AG20443 (cell line): ENCODE measurements around the gene AADACL2.
"Not testable (repeated sequence)": the region's sequence is repeated elsewhere in the genome, so short reads cannot be mapped to it uniquely, and the experiment has no call there.

Experiments used
- DNase-seq: peaks from one replicate; pipeline ENCODE4 v3.0.0; 2012; ENCODE audit warnings: low spot score, mixed read lengths

Gene AADACL2, protein sequence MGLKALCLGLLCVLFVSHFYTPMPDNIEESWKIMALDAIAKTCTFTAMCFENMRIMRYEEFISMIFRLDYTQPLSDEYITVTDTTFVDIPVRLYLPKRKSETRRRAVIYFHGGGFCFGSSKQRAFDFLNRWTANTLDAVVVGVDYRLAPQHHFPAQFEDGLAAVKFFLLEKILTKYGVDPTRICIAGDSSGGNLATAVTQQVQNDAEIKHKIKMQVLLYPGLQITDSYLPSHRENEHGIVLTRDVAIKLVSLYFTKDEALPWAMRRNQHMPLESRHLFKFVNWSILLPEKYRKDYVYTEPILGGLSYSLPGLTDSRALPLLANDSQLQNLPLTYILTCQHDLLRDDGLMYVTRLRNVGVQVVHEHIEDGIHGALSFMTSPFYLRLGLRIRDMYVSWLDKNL

DNA sequence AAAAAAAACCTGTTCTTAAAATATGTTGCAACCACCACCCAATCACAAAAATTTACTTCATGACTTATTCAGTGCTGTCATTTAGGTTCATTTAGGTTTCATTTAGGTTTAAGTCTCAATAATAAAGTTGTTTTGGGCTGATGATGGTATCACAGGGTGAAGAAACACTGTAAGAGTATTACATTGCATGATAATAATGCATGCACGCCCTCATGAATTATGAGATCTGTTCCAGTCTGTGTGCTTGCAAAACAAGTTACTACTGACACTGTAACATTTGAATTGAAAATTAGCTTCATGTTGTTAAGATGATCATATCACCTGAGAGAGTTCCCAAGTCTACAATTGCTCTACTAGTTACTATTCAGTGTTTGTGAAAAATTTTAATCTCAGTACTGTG is at the start of gene AADACL2:
Gene AADACL2, plus strand, starts transcription at position 315 of the 400 bp plus-strand sequence. CDS start 109 bp downstream, outside the sequence.
- DNase-seq = no peak

DNA sequence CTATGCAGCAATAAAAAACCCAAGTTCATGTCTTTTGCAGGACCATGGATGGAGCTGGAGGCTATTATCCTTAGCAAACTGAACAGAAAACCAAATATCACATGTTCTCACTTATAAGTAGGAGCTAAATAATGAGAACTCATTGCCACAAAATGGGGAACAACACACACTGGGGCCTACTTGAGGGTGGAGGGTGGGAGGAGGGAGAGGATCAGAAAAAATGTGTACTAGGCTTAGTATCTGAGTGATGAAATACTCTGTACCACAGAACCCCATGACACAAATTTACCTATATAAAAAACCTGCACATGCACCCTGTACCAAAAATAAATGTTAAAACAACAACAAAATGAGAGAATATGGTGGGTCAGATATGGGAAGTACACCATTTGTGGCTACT is 49.6 kb upstream of the AADACL2 start:
- DNase-seq = no peak

DNA sequence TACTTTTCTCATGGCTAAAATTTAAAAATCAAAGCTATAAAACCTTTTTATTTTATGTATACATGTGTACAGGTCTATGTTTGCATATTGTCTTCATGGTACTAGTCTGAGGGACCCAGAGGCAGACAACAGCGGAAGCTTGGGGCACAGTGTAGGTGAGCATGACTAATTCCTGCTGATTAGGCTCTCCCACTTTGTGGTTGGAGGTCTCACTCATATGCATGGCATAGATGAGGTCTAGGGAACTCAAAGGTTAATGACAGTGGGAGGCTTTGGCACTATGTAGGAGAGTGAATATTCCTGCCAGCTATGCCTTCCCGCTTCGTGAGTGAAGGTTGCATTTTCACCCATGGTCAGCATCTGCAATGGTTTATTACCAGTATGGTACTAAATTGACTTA is 47.5 kb upstream of the AADACL2 start:
- DNase-seq = no peak

DNA sequence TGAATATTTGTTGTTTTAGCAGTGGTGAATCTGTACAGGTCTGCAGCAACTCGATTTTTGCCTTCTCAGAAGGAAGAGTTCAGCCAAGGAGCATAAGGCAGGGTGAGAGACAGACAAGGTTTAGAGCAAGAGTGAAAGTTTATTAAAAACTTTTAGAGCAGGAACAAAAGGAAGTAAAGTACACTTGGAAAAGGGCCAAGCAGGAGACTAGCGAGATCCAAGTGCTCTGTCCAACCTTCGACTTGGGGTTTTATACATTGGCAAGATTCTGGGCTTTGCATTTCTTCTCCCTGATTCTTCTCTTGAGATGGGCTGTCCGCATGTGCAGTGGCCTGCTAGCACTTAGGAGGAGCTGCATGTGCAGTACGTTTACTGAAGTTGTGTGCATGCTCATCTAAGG is 46.7 kb upstream of the AADACL2 start:
- no peak for DNase-seq

DNA sequence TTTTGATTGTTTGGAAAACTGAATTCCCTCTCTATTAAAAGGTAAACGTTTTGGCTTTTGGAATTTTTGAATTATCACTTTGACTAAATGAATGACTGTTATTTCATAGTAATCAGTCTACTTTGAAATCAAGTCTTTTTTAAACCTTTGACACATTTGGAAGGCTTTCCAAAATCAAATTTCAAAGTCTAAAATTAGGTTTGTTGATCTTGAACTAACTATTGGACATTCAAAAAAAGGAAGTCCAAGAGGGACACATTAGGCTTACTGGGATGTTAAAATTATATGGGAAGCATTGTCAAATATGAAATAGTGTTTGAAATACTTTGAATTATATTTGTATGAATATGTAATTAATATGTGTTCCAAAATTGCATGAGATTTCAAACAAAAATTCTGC is 45.2 kb upstream of the AADACL2 start:
- DNase-seq = no peak

DNA sequence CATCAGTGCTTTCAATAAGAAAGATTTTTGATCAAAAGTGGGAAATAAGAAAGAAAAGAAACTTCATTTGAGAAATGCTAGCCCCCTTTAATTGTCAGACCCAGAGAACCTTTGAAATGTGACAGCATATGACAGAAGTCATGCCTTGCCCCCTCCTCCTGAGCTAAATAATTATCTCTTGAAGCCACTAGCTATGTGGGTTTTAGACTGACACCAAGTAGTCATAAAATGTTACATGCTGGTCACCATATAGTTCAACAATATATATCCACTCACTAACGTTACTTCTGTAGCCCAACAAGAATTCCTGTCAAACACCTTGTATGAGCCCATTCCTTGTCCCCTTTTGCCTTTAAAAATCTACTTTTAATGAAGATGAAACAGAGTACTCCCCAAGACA is 43.1 kb upstream of the AADACL2 start:
- no peak for DNase-seq

DNA sequence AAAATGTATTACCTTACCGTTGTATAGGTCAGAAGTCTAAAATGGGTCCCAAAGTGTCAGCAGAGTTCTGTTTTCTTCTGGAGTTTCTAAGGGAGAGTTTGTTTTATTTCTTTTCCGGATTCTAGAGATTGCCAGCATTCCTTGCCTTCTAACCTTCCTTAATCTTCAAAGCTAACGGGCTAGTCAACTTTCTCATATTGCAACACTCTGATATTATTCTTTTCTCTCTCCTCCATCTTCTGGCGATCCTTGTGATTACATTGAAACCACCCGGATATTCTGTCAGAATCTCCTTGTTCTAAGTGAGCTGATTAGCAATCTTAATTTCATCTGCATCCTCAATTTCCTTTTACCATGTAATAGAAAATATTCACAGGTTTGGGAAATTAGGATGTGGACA is 36.2 kb upstream of the AADACL2 start:
- DNase-seq = no peak

DNA sequence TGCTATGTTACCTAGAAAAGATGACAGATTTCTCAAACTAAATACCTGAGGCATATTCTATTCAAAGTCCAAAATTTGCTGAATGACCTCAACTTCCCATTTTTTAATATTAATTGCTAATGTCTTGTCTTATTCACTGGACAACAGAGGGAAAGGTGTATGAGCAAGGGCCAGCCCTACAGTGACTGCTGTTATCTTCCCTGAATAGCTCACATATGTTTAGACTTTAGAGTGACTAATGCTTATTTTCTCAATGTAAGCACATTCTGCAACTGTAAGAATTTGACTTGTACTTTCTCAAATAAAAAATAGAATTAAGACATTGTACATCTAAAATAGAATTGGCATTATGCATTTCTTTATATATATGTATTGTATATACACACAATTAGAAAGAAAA is 26.5 kb upstream of the AADACL2 start:
- DNase-seq = no peak

DNA sequence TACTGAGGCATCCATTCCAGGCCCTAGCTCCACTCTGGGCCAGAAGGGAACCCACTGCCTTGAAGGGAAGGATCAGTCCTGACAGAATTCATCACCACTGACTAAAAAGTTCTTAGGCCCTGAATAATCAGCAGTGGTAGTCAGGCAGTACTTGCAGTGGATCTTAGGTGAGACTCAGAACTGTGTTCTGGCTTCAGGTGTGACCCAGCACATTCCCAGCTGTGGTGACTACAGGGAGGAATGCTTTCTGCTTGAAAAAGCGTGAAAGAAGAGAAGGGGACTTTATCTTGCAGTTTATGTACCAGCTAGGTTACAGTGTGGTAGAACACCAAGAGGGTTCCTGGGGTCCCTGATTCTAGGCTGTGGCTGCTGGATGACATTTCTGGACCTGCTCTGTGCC is 24.9 kb upstream of the AADACL2 start:
- no peak for DNase-seq

DNA sequence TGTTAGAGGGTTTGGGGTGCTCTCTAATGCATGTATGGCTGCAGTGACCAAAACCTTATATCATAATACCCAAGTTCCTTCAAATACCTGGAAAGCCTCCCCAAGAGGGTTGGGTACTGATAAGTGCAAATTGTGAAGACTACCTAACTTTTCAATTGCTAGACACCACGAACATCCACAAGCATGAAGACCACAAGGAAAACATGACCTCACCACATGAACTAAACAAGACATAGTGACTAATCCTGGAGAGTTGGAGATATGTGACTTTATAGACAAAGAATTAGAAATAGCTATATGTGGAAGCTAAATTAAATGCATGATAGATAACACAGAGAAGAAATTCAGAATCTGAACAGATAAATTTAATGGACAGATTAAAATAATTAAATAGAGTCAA is 23.9 kb upstream of the AADACL2 start:
- DNase-seq = no peak

DNA sequence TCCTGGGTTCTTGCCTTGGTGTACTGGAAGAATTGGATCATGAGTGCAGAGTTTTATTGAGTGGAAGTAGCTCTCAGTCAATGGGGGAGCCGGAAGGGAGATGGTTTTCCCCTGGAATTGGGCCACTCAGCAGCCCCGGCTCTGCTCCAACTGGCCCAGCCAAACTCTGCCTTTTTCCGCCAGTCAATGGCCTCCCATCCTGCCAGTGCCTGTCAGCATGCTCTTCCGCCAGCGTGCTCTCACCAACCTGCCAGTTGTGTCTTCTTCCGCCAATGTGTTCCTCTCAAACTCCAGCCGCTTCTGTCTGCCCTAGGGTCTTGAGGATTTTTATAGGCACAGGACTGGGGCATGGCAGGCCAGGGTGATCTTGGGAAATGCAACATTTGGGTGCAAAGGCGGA is 12.4 kb upstream of the AADACL2 start:
- DNase-seq = no peak

DNA sequence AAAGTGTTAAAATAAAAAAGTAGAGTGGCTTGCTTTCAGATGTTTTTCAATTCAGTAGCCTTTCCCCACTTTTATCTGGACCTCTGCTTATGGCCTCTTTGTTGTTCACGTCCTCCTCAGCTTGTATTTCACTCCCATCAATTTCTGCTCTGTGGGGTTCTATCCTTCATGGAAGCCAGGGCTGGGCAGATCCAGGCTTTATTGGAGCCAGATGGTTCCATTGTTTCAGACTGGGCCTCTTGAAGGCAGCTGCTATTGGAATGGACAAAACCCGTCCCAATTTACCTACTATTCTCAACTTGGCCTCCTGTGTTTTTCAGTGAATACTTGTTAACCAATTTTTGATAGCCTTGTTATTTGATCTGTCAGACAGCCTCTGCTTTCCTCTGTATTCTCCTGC is 10.9 kb upstream of the AADACL2 start:
- DNase-seq = no peak

DNA sequence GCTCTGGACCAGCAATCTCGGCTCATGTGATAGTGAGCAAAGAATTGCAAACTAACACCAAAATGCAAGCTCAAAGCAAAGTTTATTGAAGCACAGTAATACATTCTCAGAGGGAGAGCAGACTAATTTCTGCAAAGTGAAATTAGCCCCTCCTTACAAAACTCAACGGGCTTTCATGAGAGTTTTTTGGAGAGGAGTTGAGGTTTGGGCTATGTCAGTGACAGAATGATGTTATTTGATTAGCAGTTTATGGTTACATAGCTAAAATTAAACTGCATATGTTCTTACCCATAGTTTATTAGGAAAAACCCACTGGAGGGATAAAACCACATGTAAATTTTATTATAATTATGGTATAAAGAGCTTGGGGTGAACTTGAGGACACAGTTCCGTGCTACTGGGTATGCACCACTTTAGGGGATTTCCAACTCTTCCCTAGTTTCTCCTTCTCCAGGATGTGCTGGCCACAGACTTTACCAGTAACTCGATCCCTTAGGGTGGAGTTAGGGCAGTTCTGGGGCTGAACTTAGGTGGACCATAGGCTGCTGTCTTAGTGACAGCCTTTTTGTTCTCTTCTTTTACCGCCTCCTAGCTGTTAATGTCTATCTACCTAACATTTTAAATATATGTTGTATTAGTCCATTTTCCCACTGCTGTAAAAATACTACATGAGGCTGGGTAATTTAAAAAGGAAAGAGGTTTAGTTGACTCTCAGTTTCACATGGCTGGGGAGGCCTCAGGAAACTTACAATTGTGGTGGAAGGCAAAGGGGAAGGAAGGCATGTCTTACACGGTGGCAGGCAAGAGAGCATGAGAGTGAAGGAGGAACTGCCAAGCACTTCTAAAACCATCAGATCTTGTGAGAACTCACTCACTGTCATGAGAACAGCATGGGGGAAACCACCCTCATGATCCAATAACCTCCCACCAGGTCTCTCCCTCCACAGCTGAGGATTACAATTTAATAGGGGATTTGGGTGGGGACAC is 8.9 kb upstream of the AADACL2 start:
- DNase-seq = no peak

DNA sequence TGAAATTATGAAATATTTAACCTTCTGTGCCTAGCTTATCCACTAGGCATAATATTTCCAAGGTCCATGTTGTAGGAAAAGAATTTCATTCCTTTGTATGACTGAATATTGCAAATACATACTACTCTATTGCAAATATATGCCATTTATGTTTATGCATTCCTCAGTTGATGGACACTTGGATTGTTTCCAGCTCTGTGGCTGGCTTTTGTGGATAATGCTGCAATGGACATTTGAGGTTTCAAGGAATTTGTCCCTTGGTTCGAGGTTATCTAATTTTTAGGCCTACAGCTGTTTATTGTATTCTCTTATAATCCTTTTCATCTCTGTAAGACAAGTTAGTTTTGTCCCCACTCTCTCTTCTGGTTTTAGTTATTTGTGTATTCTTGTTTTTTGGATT is 7.7 kb upstream of the AADACL2 start:
- DNase-seq = no peak

DNA sequence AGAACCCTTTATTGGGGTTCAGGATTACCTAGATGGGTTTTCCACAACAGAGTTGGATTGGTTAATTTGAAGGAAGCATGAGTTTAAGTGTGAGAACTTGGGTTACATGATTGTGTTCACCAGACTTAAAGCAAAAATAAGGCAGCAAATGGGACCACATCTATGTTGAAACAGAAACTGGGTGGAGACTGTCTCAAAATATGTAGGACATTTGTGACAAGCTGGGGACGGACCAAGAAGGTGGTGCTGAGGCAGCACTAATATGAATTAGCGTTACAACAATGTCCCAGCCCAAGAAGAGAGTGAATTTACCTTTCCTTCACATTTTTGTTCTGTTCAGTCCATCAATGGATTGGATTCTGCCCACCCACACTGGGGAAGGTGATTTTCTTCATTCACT is 866 bp upstream of the AADACL2 start:
- DNase-seq = no peak

DNA sequence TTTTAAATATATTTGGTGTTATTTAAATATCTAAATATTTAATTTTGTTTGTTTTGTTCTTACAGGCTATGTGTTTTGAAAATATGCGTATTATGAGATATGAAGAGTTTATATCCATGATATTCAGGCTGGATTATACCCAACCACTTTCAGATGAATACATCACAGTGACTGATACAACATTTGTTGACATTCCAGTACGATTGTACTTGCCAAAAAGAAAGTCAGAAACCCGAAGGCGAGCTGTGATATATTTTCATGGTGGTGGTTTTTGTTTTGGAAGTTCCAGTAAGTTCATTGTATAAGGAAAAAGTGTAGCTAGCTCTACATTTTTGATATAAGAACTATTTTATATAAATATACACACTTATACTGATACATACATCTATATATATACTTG is 6.9 kb downstream of the AADACL2 start:
- DNase-seq = no peak

DNA sequence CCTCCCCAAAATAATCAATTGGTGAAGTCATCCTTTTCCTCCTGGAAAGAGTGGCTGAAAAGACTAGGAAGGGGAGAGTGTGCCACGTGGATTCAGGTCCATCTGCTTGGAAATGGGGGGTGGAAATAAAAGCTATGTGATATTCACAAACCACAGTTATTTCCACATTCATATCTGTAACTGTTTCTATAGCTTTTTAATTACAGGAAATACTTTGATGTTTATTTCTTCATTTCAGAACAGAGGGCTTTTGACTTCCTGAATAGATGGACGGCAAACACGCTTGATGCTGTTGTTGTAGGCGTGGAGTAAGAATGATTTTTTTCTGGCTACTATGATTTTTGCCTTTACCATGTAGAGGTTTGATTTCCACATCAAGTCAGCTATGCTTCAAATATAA is 10.1 kb downstream of the AADACL2 start:
- DNase-seq = no peak

DNA sequence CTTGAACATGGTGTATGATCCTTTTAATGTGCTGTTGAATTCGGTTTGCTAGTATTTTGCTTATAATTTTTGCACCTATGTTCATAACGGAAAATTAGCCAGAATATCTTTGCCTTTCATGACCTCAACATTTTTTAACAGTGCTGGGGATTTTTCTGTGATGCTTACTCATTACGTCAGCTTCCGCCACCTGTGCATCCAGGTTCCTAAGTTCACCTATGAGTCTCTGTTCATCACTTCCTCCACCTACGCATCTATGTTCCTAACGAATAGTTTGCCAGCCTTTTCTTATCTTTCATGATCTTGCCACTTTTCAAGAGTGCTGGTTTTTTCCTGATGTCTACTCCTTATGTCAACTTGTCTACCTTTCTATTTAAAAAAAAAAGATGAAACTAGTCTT is 16.5 kb downstream of the AADACL2 start:
- DNase-seq = no peak

DNA sequence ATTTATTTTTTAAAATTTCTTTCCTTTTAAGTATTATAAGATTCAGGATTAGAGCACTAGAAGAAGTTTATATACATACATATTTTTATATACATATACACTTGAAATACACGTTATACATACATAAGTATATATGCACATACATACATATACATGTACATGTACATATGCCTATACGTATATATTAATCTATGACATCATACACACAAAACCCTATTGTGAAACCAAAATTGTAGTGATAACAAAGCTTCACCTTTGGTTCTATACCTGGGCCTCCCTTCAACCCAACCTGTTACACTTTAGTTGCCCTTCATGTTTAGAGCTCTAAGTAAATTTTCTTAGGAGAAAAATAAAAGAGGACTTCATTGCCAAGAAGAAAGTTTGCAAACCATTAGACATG is 17.0 kb downstream of the AADACL2 start:
- DNase-seq = no peak

DNA sequence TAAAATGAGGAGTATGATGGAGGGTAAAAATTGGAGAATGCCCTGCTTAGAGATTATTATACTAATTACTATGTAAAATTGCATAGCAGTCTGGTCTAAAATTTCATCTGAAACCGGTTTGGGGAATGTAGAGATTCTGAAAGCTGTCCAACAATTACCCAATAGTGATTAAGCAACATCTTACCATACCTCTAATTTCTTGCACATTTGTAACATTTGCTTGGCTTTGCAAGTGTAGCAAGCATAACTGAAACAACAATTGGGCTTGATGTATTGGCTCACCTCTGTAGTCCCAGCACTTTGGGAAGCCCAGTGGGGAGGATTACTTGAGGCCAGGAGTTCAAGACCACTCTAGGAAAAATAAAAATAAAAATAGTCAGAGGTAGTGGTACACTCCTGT is 17.4 kb downstream of the AADACL2 start:
- DNase-seq = peak; percentile 51

DNA sequence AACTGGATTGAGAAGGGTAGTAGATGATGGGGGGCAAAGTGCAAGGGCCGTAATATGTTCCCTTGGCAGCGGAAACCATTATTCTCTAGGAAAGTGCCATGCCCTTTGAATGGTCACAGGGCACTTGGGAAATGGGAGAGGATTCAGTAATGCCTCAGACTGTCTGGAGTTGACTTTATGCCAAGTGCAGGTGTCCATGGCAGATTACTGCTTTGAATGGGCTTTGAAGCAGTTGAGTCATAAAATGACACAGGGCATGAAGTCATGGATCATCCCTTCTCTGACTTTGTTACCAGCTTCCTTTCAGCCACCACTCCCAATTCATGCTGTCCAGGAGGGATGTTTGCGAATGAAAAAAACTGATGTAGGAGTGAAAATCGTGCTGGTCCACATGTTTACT is 20.1 kb downstream of the AADACL2 start:
- no peak for DNase-seq

DNA sequence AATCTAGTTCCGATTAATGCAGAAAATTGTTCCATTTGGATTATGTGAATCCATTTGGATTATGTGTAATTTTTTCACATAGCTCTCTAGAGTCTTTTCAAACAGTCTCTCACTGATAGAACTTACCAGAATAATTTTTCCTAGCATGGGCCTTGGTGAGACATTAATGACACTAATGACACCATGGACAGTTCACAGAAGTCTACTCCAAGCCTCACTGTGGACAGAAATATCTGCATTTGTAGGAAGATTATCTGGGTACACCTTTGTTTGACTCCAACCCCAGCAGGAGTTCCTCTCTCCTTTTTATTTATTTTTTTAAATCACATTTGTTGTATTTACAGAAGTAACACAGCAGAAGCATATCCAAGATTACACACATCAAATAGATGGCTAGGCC is 27.9 kb downstream of the AADACL2 start:
- DNase-seq = no peak

DNA sequence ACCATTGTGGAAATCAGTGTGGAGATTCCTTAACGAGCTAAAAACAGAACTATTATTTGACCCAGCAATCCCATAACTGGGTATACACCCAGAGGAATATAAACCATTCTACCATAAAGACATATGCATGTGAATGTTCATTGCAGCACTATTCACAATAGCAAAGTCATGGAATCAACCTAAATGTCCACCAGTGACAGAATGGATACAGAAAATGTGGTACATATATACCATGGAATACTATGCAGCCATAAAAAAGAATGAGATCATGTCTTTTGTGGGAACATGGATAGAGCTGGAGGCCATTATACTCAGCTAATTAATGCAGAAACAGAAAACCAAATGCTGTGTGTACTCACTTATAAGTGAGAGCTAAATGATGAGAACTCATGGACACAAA is 31.0 kb downstream of the AADACL2 start:
- DNase-seq = not testable (repeated sequence)
